NCI-H2171 treated with DMSO at 0.1 percent for 48 hours (cell line): ENCODE data around the gene KAT6B.
A peak's percentile ranks its signal among the peaks of the same experiment; 100 is the strongest.

Source experiments
- DNase-seq: peaks from one replicate; lab custom pipeline; 2025; lab: John Stamatoyannopoulos, UW

The KAT6B gene

DNA sequence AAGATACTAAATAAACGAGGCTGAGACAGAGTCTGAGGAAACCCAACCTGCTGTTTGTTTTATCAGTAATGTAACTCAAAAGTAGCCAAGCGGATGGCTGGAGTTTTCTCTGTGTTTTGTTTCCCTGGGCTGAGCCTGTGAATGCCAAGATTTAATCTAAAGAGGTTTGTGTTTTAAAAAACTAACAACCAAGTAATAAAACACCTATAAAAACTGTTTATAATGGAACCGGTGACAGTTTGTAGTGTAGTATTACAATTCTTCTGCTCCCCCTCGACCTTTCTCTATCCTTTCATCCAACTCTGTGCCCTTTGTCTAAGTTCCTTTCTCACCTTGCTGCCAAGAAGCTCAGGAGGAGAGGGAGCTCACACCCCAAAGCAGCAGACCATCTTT, 2.6 kb upstream of the KAT6B start:
- DNase-seq, result no peak

GRCh38 chr10:74824184-74824899, 2.1 kb upstream of the KAT6B start:
- DNase-seq, result no peak

GRCh38 chr10:74824900-74825370, 1.5 kb upstream of the KAT6B start:
- no peak for DNase-seq

- DNase-seq, result peak; percentile 42
Observed at GRCh38 chr10:74825371-74826141, 844 bp upstream of the KAT6B start.

GRCh38 chr10:74827045-74827441, 643 bp downstream of the KAT6B start:
- DNase-seq, result no peak

DNA sequence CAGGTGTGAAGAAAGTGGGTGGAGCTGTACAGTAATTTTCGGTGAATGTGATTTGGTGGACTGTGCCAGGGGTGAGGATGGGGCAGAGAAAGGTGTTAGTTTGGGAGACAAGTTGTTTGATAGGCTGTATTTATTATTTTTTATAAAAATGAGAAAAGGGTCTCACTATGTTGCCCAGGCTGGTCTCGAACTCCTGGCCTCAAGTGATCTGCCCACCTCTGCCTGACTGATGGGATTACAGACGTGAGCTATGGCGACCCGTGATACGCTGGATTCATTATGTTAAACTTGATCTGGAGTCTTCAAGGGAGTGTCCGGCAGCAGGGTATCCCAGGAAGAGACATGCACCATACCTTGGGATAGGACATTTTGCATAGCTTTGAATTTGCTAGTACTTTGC, 1.3 kb downstream of the KAT6B start:
- DNase-seq, result no peak

DNA sequence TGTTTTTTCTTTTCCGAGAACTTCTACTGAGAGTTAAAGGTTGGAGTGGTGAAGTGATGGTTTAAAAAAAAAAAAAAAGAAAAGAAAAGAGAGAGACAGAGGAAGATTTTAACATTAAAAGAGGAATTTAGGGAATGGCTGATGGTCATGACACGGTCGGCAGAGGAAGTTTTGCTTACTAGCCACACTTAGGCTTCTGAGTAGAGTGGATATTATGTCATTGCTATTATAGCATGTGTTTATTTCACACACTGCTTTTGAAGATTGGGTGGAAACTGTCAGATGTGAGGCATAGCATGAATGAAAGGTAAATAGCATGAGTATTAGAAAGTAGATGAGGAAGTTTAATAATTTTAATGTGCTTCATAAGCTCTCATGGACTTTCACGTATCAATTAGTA, 2.5 kb downstream of the KAT6B start:
- DNase-seq, result no peak

GRCh38 chr10:74831518-74832120, 5.2 kb downstream of the KAT6B start:
- DNase-seq, result no peak

GRCh38 chr10:74835963-74836362, 9.6 kb downstream of the KAT6B start:
- DNase-seq, result no peak

- no peak for DNase-seq
Observed at GRCh38 chr10:74836877-74837276, 10.5 kb downstream of the KAT6B start.

- DNase-seq, result peak; percentile 83
Observed at GRCh38 chr10:74837743-74838142, 11.3 kb downstream of the KAT6B start.

GRCh38 chr10:74839708-74840107, 13.3 kb downstream of the KAT6B start:
- DNase-seq, result no peak

DNA sequence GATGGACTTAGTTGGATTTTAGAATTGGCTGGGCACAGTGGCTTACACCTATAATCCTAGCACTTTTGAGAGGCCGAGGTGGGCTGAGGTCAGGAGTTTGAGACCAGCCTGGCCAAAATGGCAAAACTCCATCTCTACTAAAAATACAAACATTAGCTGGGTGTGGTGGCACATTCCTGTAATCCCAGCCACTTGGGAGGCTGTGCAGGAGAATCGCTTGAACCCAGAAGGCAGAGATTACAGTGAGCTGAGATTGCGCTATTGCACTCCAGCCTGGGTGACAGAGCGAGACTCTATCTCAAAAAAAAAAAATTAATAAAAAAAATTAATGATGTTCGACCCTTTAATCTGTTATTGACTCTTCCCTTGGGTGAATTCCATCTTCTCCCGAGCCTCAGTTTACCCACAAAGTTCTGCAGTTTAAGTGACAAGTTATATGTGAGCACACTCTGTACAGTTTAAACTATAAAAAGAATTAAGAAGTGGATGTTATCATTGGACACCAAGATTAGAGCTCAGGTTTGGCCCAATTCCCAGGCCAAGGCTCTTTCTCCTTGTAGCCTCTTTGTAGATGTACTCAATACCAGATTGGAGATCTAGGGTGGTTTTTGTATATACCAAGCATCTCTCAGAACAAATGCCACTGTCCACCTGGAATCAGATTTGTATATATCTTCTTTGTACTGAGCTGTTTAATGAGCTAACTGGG, 15.0 kb downstream of the KAT6B start:
- no peak for DNase-seq

- no peak for DNase-seq
Observed at GRCh38 chr10:74842301-74842954, 16.0 kb downstream of the KAT6B start.

- no peak for DNase-seq
Observed at GRCh38 chr10:74846958-74847357, 20.6 kb downstream of the KAT6B start.

- no peak for DNase-seq
Observed at GRCh38 chr10:74851831-74852230, 25.4 kb downstream of the KAT6B start.

- no peak for DNase-seq
Observed at GRCh38 chr10:74852381-74852780, 26.0 kb downstream of the KAT6B start.

GRCh38 chr10:74854610-74855009, 28.2 kb downstream of the KAT6B start:
- DNase-seq, result no peak

- DNase-seq, result peak; percentile 64
Observed at GRCh38 chr10:74855027-74855426, 28.6 kb downstream of the KAT6B start.

GRCh38 chr10:74855439-74855838, 29.0 kb downstream of the KAT6B start:
- DNase-seq, result no peak

GRCh38 chr10:74856940-74857339, 30.5 kb downstream of the KAT6B start:
- DNase-seq, result no peak

GRCh38 chr10:74857586-74857985, 31.2 kb downstream of the KAT6B start:
- no peak for DNase-seq
